HepG2 (cell line): ENCODE results near the gene NDRG3. TPM values are rescaled to one million over a fixed set of nuclear protein-coding genes. Genes with fewer than 3 reads are reported as not detected.

Experiments used
- ARNT2 ChIP-seq: sonication (generic); formaldehyde crosslinking; IDR thresholded peaks from 2 replicates; pipeline ENCODE4 v1.8.0; 2022; ENCODE audit warnings: mild to moderate bottlenecking, low read depth, missing genetic modification reagents, moderate library complexity
- BHLHE40 ChIP-seq: IDR thresholded peaks from 2 replicates; pipeline ENCODE4 v1.6.1; 2011; ENCODE audit warnings: low read length, improper control_type of control experiment
- CAMTA2 ChIP-seq: sonication (generic); formaldehyde crosslinking; IDR thresholded peaks from 2 replicates; pipeline ENCODE4 v1.4.0; 2020; ENCODE audit warnings: mild to moderate bottlenecking, missing genetic modification reagents, borderline replicate concordance
- CREBL2 ChIP-seq: sonication (generic); formaldehyde crosslinking; IDR thresholded peaks from 2 replicates; pipeline ENCODE4 v1.8.1; 2023; ENCODE audit warnings: missing genetic modification reagents, mild to moderate bottlenecking, borderline replicate concordance
- MEIS1 ChIP-seq: sonication (generic); formaldehyde crosslinking; IDR thresholded peaks from 2 replicates; pipeline ENCODE4 v1.9.0; 2021; ENCODE audit warnings: mild to moderate bottlenecking, missing genetic modification reagents, moderate library complexity, borderline replicate concordance
- NRL ChIP-seq: sonication (generic); formaldehyde crosslinking; IDR thresholded peaks from 2 replicates; pipeline ENCODE4 v1.5.0; 2020; ENCODE audit warnings: missing genetic modification reagents, mild to moderate bottlenecking, moderate library complexity, borderline replicate concordance
- PATZ1 ChIP-seq: sonication (generic); formaldehyde crosslinking; IDR thresholded peaks from 2 replicates; pipeline ENCODE4 v1.4.0; 2020; ENCODE audit warnings: missing genetic modification reagents
- ZKSCAN5 ChIP-seq: sonication (generic); formaldehyde crosslinking; IDR thresholded peaks from 2 replicates; pipeline ENCODE4 v1.5.1; 2020; ENCODE audit warnings: mild to moderate bottlenecking, missing genetic modification reagents
- ZNF124 ChIP-seq: sonication (generic); formaldehyde crosslinking; IDR thresholded peaks from 2 replicates; pipeline ENCODE4 v1.4.0; 2020; ENCODE audit warnings: missing genetic modification reagents
- ZNF234 ChIP-seq: sonication (generic); formaldehyde crosslinking; conservative IDR thresholded peaks from 2 replicates; pipeline ENCODE4 v1.5.1; 2020; ENCODE audit warnings: mild to moderate bottlenecking, missing genetic modification reagents
- ZNF383 ChIP-seq: sonication (generic); formaldehyde crosslinking; IDR thresholded peaks from 2 replicates; pipeline ENCODE4 v1.4.0; 2020; ENCODE audit warnings: missing genetic modification reagents, mild to moderate bottlenecking, borderline replicate concordance
- ZNF460 ChIP-seq: sonication (generic); formaldehyde crosslinking; IDR thresholded peaks from 2 replicates; pipeline ENCODE4 v1.5.1; 2020; ENCODE audit warnings: missing genetic modification reagents, mild to moderate bottlenecking, borderline replicate concordance
- ZNF646 ChIP-seq: sonication (generic); formaldehyde crosslinking; IDR thresholded peaks from 2 replicates; pipeline ENCODE4 v1.9.0; 2021; ENCODE audit warnings: mild to moderate bottlenecking, missing genetic modification reagents
- ZNF672 ChIP-seq: sonication (generic); formaldehyde crosslinking; IDR thresholded peaks from 2 replicates; pipeline ENCODE4 v1.8.1; 2022; ENCODE audit warnings: missing genetic modification reagents
- polyA plus RNA-seq, 8 experiments: library from polyadenylated mRNA; depleted of rRNA in 3 of 8; stranded (reverse) in 7 of 8; unstranded in 1 of 8; fragments of >200 nt; fragmentation: Illumina TruSeq in 4 of 8; extraction: Trizol in 4 of 8; gene quantifications; 2 replicates each; pipeline versions ENCODE4 v1.2.1 to v1.2.3, GENCODE V29; 2011 to 2016; ENCODE audit warnings: low read depth in 4 of 8, missing spikeins in 1 of 8, mixed read lengths in 1 of 8; ENCODE audit not compliant: insufficient read depth in 1 of 8
- total RNA-seq, 5 experiments: library from RNA; depleted of rRNA; stranded (reverse); fragments of >200 nt; fragmentation: Illumina TruSeq; extraction: Trizol; gene quantifications; 2 replicates each; pipeline ENCODE4 v1.2.3, GENCODE V29; 2016; ENCODE audit warnings: low read depth in 1 of 5
- TF ChIP-seq, protein P1 (sequence below): sonication (generic); formaldehyde crosslinking; IDR thresholded peaks from 2 replicates; pipeline ENCODE4 v1.4.0; 2020; ENCODE audit warnings: missing genetic modification reagents, low read depth, mild to moderate bottlenecking, borderline replicate concordance
- TF ChIP-seq, protein P2 (sequence below): sonication (generic); formaldehyde crosslinking; conservative IDR thresholded peaks from 2 replicates; pipeline ENCODE4 v1.5.0; 2020; ENCODE audit warnings: missing genetic modification reagents

Gene NDRG3
- total and polyA plus RNA-seq, 2 of the 13 experiments (the other 11 are each of a cell fraction or from before 2014, with no cell fraction given): 36.0 to 40.5 TPM

DNA sequence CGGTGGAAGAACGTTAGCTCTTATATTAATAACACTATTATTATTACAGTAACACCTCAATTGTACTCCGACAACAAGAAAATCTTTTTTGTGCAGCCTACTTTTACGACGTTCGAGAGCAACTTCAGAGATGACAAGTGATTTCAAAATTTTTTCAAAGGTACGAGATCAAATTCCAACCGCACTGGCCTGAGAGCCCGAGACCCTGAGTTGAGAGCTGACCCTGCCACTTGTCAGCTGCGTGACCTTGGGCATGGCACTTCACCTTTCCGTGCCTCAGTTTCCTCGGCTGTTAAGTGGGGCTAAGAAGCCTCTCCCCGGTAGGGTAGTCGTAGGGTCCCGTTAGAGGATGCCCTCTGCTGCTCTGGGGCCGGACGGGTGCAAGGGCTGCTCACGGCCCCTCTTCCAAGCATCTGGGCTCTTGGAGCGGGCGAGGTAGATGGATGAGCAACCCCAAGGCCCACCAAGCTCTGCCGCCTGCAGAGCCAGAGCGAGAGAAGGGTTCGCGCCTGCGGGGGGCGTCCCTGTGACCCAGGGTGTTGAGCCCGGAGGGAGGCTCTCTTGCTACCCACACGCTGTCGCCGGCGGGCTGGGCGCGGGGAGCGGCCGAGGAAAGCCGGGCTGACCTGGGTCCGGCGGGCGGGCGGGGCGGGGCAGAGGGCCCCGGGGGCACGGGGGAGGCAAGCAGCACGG is 510 bp downstream of the NDRG3 start (continued):
- 0 out of 2 replicates have a peak, but pooled peaks have one; percentile 5 for TF ChIP-seq BHLHE40
- TF ChIP-seq ZNF460 (CRISPR knock-in tag): no peak
- TF ChIP-seq CREBL2 (CRISPR knock-in tag): 0 out of 2 replicates have a peak, but pooled peaks have one; percentile 66
- no peak for TF ChIP-seq ZNF383 (CRISPR knock-in tag)
- no peak for TF ChIP-seq ZNF124 (CRISPR knock-in tag)
- peak; percentile 21; the same call in 1 of the 2 replicates for TF ChIP-seq PATZ1 (CRISPR knock-in tag)
- TF ChIP-seq ZNF646 (CRISPR knock-in tag): no peak
- no peak for TF ChIP-seq CAMTA2
- no peak for TF ChIP-seq ARNT2 (CRISPR knock-in tag)
- no peak for TF ChIP-seq ZNF672 (CRISPR knock-in tag)
- TF ChIP-seq NRL (CRISPR knock-in tag): 0 out of 2 replicates have a peak, but pooled peaks have one; percentile 70
- TF ChIP-seq ZNF234 (CRISPR knock-in tag): no peak
- TF ChIP-seq MEIS1 (CRISPR knock-in tag): 0 out of 2 replicates have a peak, but pooled peaks have one; percentile 71
- no peak for TF ChIP-seq ZKSCAN5 (CRISPR knock-in tag)
- TF ChIP-seq, protein P1, sequence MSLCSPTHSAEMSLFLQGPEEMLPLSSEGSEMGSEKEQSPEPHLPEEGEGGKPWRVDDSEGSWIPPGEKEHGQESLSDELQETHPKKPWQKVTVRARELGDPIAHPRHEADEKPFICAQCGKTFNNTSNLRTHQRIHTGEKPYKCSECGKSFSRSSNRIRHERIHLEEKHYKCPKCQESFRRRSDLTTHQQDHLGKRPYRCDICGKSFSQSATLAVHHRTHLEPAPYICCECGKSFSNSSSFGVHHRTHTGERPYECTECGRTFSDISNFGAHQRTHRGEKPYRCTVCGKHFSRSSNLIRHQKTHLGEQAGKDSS (CRISPR knock-in tag): peak; percentile 60; the same call in 1 of the 2 replicates
- TF ChIP-seq, protein P2, sequence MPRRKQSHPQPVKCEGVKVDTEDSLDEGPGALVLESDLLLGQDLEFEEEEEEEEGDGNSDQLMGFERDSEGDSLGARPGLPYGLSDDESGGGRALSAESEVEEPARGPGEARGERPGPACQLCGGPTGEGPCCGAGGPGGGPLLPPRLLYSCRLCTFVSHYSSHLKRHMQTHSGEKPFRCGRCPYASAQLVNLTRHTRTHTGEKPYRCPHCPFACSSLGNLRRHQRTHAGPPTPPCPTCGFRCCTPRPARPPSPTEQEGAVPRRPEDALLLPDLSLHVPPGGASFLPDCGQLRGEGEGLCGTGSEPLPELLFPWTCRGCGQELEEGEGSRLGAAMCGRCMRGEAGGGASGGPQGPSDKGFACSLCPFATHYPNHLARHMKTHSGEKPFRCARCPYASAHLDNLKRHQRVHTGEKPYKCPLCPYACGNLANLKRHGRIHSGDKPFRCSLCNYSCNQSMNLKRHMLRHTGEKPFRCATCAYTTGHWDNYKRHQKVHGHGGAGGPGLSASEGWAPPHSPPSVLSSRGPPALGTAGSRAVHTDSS (CRISPR knock-in tag): 0 out of 2 replicates have a peak, but pooled peaks have one; percentile 32
